DMS 273 (cell line): Measurements from ENCODE around the gene EGR4.
A peak's percentile ranks its signal among the peaks of the same experiment; 100 is the strongest.
"Not testable (repeated sequence)": the region's sequence is repeated elsewhere in the genome, so short reads cannot be mapped to it uniquely, and the experiment has no call there.

ENCODE experiments used
- DNase-seq: peaks from one replicate; lab custom pipeline; 2025; ENCODE audit not compliant: unreplicated experiment; lab: John Stamatoyannopoulos, UW

The EGR4 gene

DNA sequence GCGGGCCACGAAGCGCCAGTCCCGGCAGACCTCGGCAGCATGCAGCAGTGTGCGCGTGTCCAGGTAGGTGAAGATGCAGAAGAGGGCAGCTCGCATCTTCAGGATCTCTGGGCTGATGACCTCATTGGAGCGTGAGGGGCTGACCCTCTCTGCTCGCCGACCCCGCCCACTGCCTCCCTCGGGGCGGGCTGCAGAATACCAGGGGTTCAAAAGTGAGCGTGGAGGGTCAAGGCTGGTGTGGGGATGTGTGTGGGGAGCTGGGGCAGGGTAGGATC lies 29.1 kb downstream of the EGR4 start:
- DNase-seq = no peak

DNA sequence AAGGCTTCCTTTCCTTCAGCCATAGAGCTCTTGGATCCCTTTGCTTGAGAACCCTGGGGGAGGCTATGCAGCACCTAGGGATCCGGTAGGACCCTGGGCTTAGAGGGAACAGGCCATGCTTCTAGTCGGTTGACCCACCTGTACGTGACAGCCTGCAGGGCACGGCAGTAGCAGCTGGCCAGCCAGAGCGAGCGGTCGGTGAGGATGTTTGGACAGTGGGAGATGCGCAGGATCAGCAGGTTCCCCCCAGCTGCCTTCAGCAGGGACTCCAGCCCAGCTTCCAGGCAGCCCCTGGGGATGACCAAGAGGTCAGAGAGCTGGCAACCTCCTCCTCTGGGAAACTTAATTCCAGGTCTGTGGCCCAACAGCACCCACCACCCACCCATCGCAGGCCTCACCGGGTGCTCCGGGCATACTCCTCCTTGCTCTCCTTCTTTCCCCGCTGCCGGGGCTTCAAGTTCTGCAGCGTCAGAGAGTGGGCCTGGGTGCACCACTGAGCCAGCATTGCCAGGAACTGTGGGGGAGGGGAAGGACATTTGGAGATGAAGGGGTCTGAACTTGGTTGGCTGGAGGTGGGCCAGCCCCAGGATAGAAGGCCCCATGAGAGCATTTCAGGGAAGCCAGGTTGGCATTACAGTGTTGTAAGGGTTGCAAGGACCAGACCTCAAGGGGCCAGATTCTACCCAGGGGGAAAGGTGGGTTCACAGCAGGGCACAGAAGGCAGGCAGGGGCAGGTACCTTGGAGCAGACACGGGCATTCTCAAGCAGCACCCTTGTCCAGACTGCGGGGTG lies 29.6 kb downstream of the EGR4 start:
- no peak for DNase-seq

DNA sequence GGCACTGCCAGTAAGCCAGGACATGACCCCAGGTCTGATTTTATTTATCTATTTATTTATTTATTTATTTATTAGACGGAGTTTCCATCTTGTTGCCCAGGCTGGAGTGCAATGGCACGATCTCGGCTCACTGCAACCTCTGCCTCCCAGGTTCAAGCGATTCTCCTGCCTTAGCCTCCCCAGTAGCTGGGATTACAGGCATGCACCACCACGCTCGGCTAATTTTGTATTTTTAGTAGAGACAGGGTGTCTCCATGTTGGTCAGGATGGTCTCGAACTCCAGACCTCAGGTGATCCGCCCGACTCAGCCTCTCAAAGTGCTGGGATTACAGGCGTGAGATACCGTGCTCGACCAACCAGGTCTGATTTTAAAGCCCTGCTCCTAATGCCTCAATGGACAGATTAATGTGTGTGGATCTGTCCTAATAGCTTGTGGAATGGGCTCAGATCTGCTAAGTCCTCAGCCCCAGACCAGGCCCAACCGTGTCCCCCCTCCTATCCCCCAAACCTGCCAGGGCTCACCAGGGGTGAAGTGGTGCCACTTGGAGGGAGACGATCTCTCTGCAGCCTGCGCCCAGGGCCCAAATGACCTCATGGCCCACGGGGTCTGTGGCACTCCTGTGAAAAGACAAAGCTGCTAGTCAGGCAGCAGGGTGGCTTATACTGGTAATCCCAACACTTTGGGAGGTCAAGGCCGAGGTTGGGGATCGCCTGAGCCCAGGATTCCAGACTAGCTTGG lies 30.5 kb downstream of the EGR4 start:
- DNase-seq = not testable (repeated sequence)

DNA sequence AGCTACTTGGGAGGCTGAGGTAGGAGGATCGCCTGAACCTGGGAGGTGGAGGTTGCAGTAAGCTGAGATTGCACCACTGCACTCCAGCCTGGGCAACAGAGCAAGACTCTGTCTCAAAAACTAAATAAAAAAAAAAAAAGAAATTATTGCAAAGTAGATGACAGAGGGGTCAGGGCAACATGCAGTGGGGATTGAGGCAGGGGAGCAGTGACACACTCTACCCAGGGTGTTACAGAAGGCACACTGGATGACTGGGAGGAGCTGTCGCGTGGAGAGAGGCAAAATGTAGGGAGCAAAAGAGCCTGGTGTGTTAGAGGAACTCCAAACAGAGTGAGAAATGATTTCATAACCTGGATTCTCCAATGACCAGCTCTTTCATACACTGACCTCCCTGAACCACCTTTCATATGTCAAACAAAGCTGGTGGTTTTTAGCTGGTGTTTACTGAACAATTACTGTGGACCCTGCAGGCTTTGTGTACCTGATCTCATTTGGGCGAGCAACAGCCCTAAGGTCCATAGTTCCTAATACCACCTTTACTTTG lies 31.2 kb downstream of the EGR4 start:
- no peak for DNase-seq

DNA sequence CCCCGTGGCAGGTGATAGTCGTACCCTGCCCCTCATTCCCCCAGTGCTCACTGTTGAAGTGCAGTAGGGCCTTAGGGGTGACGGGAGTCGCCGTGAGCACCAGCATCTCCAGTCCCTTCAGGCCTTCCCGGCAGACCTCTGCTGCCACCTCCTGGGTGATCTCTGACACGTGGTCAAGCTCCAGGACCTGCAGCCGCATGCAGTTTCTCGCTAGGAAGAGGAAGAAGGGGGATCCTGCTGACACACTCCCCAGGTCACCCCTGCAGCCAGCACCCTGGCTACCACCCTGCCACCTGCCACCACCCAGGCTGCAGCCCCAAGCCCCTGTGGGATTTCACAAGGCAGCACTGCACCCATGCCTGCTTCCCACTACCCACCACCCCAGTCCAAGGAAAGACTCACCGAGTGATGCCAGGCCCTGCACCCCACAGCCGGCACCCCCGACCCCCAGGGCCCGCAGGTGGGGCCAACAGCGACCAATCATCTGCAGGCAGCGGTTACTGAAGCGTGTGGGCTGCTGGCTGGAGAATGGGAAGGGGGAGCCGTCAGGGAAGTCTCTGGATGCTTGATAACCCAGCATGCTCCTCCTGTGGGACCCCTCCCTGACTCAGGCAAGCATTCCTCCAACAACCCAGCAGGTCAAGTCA lies 32.9 kb downstream of the EGR4 start:
- DNase-seq = peak; percentile 66

DNA sequence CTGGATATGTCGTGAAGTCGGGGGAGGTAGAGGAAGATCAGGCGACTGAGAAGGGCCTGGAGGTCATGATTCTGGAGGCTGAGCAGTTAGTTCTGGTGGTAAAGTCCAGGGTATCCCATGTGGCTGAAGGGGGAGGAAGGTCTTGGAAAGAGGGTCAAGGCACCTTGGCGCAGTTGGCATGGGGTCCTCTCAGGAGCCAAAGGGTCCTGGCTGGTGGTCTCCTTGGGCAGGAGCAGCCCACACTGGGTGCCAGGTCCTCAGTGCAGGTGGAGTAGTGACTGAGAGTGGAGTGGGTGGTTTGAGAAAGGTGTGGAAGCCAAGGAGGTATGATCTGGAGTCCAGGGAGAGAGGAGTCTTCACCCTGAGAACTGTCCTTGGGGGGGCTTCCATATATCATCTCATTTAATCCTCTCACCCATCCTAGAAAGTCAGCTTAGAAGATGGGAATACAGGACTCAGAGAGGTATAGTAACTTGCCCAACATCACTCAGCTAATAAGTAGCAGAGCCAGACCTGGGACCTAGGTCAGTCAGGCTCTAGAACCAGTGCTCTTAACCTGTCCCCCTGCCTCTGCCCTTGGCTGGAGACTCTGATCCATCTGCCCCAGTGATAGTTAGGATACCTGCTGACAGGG lies 33.5 kb downstream of the EGR4 start:
- DNase-seq = no peak

DNA sequence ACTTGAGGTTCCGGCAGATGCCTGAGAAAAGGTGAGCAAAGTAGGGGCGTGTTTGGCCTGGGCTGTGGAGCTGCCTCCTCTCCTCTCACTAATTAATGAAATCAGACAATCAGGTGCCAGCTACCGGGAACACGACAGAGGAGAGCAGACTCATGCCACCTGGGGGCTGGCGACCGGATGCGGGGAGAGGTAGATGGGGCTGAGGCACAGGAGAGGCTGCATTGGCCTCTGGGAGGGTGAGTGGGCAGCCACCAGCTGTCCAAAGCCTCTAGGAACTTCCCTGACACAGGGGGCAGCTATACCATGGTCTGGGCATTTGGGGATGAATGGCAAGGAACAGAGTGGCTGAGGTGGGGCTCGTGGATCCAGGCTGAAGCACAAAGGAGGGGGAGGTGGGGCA lies 34.1 kb downstream of the EGR4 start:
- no peak for DNase-seq

DNA sequence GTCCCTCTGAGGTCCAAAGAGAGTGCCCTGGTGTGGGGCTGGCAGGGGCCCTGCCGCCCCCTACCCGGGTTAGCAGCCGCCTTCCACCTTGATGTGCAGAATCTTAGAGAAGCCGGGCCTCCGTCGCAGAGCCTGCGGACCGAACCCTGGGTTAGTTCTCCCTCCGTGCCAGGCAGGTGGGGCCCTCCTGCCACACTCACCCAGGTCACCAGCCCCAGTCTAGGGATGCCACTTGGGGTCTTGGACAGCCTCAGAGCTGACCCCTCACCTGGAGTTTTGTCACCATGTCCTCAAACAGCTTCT lies 34.5 kb downstream of the EGR4 start:
- DNase-seq = no peak

DNA sequence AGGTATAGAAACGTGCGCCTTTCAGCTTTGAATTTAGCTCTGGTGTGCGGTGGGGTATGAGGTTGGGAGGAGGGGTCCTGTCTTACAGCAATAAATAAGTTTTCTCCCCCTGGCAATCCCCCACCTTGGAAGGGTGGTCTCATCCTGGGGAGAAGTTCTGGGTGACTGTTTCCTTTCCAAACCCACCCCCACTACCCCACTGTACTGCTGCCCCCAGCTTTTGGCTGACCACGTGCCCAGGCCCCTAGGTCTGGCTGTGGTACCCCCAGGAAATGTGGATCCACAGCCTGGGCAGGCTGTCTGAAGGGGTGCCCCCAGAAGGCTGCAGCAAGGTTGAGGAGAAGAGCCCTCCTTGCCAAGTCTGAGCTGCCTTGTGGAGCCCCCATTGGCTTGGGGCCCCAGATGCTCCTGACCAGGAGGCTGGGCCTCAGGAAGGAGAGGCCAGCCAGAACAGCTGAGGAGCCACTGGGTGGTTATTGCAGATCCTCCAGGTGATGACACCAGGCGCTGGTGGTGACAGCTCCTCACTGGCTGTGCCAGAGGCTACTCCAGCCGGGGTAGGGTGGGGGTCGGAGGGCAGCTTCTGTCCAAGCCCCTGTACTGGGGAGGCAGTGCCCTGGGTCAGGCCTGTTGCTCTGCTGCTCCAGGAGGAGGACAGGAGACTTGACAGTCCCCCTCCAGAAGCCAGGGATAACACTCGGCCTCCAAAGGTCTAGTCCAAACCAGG lies 35.0 kb downstream of the EGR4 start:
- no peak for DNase-seq

DNA sequence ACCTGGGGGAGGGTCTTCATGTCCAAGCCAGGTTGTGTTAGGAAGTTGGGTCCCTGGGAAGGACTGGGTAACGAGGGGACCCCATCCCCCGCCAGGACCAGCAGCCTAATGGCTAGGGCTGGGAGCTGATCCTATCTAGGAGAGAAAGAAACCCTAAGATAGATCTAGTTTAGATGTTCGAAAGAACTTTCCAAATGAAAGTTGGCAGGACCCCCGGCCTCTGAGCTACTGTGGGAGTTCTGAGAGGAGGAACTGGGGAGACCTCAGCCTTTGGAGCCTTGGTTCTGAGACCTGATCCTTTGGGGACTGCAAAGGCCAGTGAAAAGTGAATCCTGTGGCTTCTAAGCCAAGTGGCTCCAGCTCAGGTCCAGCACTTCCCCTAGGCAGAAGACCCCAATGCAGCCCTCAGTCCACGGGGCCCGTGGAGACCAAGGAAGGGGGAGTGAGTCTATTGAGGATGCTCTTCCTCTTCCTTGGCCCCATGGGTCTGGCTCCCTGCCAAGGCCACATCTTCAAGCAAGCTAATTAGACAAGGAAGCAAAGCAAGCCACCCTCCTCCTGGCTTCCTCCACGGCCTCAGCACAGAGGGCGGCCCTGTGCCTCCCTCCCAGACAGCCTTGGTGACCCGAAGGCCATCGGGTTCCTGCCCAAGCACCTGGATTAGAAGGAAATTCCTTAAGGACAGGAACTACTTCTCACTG lies 35.8 kb downstream of the EGR4 start:
- DNase-seq = no peak

DNA sequence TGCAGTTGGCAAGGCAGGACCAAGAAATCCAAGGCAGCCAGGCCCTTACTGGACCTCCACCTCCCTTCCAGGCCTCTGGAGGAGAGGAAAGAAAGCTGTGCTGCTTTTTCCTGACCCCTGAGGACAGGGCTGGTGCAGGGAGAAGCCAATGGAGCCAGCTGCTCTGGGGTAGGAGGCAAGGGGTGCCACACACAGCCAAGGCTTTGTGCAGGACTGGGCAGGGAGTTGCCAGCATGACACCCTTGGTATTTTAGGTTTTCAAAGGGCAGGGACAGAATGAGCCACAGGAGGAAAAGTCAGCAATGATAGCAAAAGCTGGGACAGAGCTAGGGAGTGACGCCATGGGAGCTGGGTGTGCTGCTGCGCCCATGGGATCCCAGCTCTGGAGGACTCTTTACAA lies 36.3 kb downstream of the EGR4 start:
- no peak for DNase-seq

DNA sequence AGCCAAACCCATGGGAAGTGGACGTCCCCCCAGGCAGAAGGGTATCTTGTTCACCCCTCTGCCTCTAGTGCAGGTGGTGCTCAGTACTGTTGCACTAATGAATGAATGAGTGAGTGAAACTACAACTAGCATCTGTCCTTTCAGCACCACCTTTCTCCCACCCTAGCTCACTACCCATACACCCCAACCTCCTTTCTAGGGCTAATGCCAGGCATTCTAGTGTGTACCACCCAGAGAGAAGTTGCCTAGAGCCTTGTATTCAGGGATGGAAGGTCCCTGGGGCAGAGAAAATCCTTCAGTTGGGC lies 36.8 kb downstream of the EGR4 start:
- DNase-seq = no peak

DNA sequence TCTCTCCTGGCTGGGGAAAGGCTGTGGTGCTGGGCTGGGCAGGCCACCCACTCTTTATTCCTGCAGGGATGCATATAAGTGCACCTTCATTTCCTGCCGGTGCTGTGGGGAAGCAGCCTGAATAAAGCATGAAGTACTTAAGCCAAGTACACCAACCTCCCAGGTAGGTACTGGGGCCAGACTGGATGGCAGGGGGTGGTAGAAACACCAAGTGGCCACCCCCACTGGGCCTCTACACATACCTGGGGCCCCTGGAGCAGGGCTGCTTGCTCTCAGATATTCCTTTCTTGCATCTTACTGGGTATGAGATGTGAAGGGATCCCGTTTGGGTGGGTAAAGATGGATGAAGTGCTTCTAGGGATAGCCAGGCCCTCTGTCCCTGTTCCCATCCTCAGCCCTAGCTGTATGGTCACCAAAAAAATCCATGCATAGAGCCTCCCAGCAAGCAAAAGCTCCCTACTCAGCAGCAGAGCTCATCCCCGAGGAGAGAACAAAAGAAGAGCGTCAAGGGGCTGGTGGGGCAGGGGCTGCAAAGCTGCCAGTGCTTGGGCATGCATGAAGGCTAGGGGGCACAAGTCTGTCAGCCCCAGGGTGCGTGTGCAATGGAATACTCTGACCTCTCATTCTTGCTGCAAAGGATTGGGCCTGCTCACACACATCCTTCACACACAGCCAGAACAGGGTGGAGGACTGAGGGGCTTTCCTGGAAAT lies 37.3 kb downstream of the EGR4 start:
- no peak for DNase-seq

DNA sequence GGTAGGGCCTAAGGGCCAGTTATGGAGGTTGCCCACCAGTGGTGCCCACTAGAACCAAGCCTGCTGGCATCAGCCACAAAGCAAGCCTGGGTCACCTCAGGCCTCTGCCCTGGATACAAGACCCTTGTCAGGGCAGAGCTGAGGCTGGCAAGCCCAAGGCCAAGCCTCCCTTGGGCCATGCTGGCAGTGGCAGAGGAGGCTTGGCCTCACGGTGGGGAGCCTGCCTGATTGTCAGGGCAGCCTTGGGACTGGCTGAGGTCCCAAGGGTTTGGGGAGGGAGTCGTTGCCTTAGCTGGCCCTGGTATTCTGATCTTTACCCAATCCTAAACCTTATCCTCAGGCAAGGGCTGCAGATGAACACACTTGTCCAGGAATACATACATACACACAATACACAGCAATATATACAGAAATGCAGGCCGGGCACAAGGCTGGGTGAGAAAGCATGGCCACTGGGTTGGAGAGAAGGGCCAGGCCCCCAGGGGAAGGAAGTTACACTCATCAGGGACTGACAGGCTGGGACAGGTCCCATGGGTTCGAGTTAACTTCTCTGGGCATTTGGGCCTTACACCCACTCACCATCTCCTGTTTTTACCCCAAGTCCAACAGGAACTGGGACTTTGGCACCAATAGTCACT lies 38.2 kb downstream of the EGR4 start:
- DNase-seq = peak; percentile 41

DNA sequence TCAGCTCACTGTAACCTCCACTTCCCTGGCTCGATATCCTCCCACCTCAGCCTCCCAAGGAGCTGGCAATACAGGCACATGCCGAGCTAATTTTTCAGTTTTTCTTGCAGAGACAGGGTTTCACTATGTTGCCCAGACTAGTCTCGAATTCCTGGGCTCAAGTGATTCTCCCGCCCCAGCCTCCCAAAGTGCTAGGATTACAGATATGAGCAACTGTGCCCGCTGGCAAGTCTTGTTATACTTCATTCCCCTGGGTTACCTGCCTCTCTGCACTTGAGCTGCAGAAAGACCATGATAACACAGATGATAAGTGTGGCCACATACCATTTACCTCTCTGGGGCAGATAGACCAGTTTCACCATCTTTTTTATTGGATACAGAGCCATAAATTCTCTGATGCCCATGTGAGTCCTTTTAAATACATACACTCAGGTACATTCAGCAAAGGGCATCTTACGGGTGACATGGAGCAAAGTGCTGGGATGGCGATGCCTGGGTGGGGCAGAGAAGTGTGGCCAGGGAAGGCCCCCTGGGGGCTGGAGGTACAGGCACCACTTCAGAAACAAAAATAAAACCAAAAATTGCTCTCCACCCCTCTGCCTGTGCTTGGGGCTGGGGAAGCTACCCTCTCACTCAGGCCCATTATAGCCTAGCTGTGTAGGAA lies 38.9 kb downstream of the EGR4 start:
- DNase-seq = no peak

DNA sequence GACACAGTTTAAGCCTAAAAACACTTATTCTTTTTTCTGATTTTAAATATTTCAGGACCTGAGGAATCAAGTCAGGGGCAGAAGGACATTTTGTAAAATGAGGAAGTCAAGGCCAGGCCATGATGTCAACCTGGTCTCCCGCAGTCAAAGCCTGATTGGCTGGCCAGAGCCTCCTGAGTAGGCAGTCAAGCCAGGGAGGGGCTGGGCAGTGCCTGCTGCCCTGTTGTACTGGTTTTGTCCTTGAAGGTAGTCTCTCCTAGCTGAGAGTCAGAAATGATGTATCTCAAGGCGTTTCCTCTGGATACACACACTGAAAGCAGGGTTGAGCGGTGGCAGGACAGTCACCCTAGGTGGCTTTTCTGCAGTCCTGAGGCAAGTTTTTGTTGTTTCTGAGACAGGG lies 39.4 kb downstream of the EGR4 start:
- no peak for DNase-seq

DNA sequence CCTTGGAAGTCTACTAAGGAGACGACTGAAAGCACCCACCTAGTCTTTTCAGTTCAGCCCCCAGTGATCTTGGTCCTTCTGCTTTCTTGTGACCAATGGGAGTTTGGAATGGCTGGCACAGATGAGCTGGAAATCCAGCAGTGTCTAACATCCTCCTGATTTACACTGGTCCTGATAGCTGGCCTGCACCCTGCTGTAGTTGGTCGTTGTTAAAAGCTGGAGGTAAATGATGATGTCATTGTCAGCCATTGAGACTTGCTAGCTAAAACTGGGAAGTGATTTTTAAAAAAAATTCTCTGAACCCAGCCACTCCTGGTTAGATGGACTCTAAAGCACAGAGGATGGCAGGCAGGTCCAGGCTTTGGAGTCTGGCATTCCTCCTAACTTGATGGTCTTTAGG lies 39.9 kb downstream of the EGR4 start:
- no peak for DNase-seq

DNA sequence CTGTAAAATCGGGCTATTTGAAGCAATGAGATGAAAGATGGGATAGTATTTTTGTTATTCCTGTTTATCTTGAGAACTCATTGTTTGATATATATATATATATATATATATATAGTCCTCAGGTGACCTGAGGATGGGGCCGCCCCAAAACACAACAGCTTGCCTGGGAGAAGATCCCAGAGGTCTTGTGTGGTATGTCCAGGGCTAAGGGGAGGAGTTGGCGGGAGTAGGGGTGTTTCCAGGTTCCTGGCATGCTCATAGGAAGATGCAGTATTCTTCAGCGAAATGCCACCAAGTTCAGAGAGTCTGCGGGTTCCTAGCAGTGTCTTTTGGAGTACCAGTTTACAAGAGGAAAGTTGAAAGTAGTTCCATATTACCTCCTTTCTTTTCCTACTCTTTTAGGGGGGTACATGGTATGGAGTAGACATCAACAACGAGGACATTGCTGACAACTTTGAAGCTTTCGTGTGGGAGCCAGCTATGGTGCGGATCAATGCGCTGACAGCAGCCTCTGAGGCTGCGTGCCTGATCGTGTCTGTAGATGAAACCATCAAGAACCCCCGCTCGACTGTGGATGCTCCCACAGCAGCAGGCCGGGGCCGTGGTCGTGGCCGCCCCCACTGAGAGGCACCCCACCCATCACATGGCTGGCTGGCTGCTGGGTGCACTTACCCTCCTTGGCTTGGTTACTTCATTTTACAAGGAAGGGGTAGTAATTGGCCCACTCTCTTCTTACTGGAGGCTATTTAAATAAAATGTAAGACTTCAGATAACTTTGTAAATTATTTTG lies 40.9 kb downstream of the EGR4 start:
- no peak for DNase-seq
